K562 (cell line): Measurements from ENCODE around the gene ITPR1. TPM values are rescaled to one million over a fixed set of nuclear protein-coding genes. Genes with fewer than 3 reads are reported as not detected.
A peak's percentile ranks its signal among the peaks of the same experiment; 100 is the strongest.

Experiments
- ELK1 ChIP-seq: sonication (generic); formaldehyde crosslinking; IDR thresholded peaks from 2 replicates; pipeline ENCODE4 v1.8.1; 2022; ENCODE audit warnings: missing genetic modification reagents
- MLX ChIP-seq, 2 experiments: fragments of 450-650 bp in 1 of 2; sonication (generic) in 1 of 2; formaldehyde crosslinking; conservative IDR thresholded peaks; 2 replicates each; pipeline versions ENCODE4 v1.4.0 to v1.8.1; 2020 to 2022; ENCODE audit warnings: mild to moderate bottlenecking in 1 of 2, missing genetic modification reagents in 1 of 2
- MTF1 ChIP-seq: fragments of 250-450 bp; sonication (Bioruptor Pico); IDR thresholded peaks from 2 replicates; pipeline ENCODE4 v1.9.0; 2021; ENCODE audit warnings: moderate library complexity, mild to moderate bottlenecking, inconsistent platforms, borderline replicate concordance
- NELFE ChIP-seq: IDR thresholded peaks from 2 replicates; pipeline ENCODE4 v1.6.1; 2011; ENCODE audit warnings: mild to moderate bottlenecking; ENCODE audit not compliant: insufficient read depth, insufficient read length
- PHB2 ChIP-seq: fragments of 450-650 bp; IDR thresholded peaks from 2 replicates; pipeline ENCODE4 v1.6.1; 2017; ENCODE audit warnings: low read depth
- POLR3G ChIP-seq: IDR thresholded peaks from 2 replicates; pipeline ENCODE4 v1.6.1; 2011; ENCODE audit not compliant: insufficient read length, insufficient replicate concordance; ENCODE audit errors: extremely low read depth
- RBM25 ChIP-seq: fragments of 200-400 bp; formaldehyde crosslinking; IDR thresholded peaks from 2 replicates; pipeline ENCODE4 v1.6.1; 2018; ENCODE audit warnings: low read length, low read depth, moderate library complexity; ENCODE audit not compliant: severe bottlenecking
- THRA ChIP-seq: fragments of 450-650 bp; IDR thresholded peaks from 2 replicates; pipeline ENCODE4 v1.6.1; 2017; ENCODE audit warnings: mild to moderate bottlenecking, moderate library complexity
- TSHZ1 ChIP-seq: fragments of 250-450 bp; sonication (Bioruptor Pico); IDR thresholded peaks from 2 replicates; pipeline ENCODE4 v1.4.0; 2020; ENCODE audit warnings: mild to moderate bottlenecking, moderate library complexity
- ZBED1 ChIP-seq: IDR thresholded peaks from 2 replicates; pipeline ENCODE4 v1.6.1; 2014
- ZBTB1 ChIP-seq: sonication (generic); formaldehyde crosslinking; IDR thresholded peaks from 2 replicates; pipeline ENCODE4 v1.8.1; 2023; ENCODE audit warnings: missing genetic modification reagents, low read depth, mild to moderate bottlenecking, borderline replicate concordance
- ZNF217 ChIP-seq: sonication (generic); formaldehyde crosslinking; IDR thresholded peaks from 2 replicates; pipeline ENCODE4 v1.8.0; 2022; ENCODE audit warnings: mild to moderate bottlenecking, missing genetic modification reagents
- ZNF695 ChIP-seq: fragments of 450-650 bp; formaldehyde crosslinking; IDR thresholded peaks from 2 replicates; pipeline ENCODE4 v1.4.0; 2020; ENCODE audit warnings: mild to moderate bottlenecking, moderate library complexity
- polyA plus RNA-seq, 8 experiments: library from polyadenylated mRNA; depleted of rRNA in 4 of 8; stranded (reverse) in 5 of 8; unstranded in 3 of 8; fragments of >200 nt; fragmentation: Nextera tagmentation in 2 of 8; fragmentation: Illumina TruSeq in 1 of 8; extraction: Ambion mirVana in 2 of 8; extraction: Trizol in 1 of 8; gene quantifications; 2 replicates each; pipeline versions ENCODE4 v1.2.1 to v1.2.3, GENCODE V29; 2011 to 2014; ENCODE audit warnings: inconsistent platforms in 1 of 8, missing spikeins in 1 of 8
- total RNA-seq, 7 experiments: library from RNA; depleted of rRNA in 6 of 7; stranded (reverse); fragments of >200 nt in 6 of 7; fragmentation: Illumina TruSeq in 2 of 7; extraction: Trizol in 2 of 7; gene quantifications; 2 replicates each; pipeline versions ENCODE4 v1.2.1 to v1.2.3, GENCODE V29; 2011 to 2021; ENCODE audit warnings: low replicate concordance in 1 of 7
- TF ChIP-seq, protein P1 (sequence below), 2 experiments: IDR thresholded peaks; 2 replicates each; pipeline ENCODE4 v1.6.1; 2012; ENCODE audit warnings: improper control_type of control experiment in 2 of 2, low read depth in 2 of 2, low read length in 2 of 2, borderline replicate concordance in 1 of 2
- TF ChIP-seq, protein P2 (sequence below): fragments of 450-650 bp; IDR thresholded peaks from 2 replicates; pipeline ENCODE4 v1.6.1; 2016; ENCODE audit warnings: missing biosample characterization, missing genetic modification characterization

The ITPR1 gene
- total and polyA plus RNA-seq, 9 of the 15 experiments (the other 6 are each of a cell fraction or from before 2014, with no cell fraction given): 22.4 to 40.0 (median 27.4) TPM

- TF ChIP-seq ELK1 (CRISPR knock-in tag) (no peak), ZNF695 (CRISPR knock-in tag) (no peak), ZBTB1 (CRISPR knock-in tag) (no peak), TSHZ1 (CRISPR knock-in tag) (no peak), MLX (CRISPR knock-in tag; conservative IDR thresholded peaks at IDR 0.05) (no peak), MTF1 (CRISPR knock-in tag) (no peak), RBM25 (no peak), POLR3G (no peak), ZBED1 (no peak), THRA (no peak), PHB2 (no peak), NELFE (no peak), ZNF217 (no peak)
- TF ChIP-seq, protein P1, sequence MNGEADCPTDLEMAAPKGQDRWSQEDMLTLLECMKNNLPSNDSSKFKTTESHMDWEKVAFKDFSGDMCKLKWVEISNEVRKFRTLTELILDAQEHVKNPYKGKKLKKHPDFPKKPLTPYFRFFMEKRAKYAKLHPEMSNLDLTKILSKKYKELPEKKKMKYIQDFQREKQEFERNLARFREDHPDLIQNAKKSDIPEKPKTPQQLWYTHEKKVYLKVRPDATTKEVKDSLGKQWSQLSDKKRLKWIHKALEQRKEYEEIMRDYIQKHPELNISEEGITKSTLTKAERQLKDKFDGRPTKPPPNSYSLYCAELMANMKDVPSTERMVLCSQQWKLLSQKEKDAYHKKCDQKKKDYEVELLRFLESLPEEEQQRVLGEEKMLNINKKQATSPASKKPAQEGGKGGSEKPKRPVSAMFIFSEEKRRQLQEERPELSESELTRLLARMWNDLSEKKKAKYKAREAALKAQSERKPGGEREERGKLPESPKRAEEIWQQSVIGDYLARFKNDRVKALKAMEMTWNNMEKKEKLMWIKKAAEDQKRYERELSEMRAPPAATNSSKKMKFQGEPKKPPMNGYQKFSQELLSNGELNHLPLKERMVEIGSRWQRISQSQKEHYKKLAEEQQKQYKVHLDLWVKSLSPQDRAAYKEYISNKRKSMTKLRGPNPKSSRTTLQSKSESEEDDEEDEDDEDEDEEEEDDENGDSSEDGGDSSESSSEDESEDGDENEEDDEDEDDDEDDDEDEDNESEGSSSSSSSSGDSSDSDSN (IDR thresholded peaks at IDR 0.05; ENCODE audit: borderline replicate concordance in 1 of 2, low read depth in 2 of 2, low read length in 2 of 2): 0 out of 4 replicates have a peak, but pooled peaks of 1 of the 2 experiments have one; percentile 34
- TF ChIP-seq, protein P2, sequence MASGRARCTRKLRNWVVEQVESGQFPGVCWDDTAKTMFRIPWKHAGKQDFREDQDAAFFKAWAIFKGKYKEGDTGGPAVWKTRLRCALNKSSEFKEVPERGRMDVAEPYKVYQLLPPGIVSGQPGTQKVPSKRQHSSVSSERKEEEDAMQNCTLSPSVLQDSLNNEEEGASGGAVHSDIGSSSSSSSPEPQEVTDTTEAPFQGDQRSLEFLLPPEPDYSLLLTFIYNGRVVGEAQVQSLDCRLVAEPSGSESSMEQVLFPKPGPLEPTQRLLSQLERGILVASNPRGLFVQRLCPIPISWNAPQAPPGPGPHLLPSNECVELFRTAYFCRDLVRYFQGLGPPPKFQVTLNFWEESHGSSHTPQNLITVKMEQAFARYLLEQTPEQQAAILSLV (tag): no peak
Observed at GRCh38 chr3:4493941-4494894, 1.1 kb downstream of the ITPR1 start (continued).
